Muscle layer of colon (tissue), 2 donors: ENCODE measurements around the gene SGSM1.

ENCODE experiments used
- H3K27ac ChIP-seq: one replicate; pipeline ENCODE4 v1.7.0; 2013; ENCODE audit warnings: low read depth, mild to moderate bottlenecking, low read length, moderate library complexity
- H3K27me3 ChIP-seq, 2 donors: one replicate each; pipeline ENCODE4 v1.7.0; 2013; ENCODE audit warnings: low read length in 2 of 2, mild to moderate bottlenecking in 2 of 2; ENCODE audit not compliant: insufficient read depth in 2 of 2, control insufficient read depth in 1 of 2
- H3K36me3 ChIP-seq: one replicate; pipeline ENCODE4 v1.7.0; 2013; ENCODE audit warnings: mild to moderate bottlenecking, low read length; ENCODE audit not compliant: insufficient read depth
- H3K4me1 ChIP-seq: one replicate; pipeline ENCODE4 v1.7.0; 2013; ENCODE audit warnings: mild to moderate bottlenecking, low read length; ENCODE audit not compliant: insufficient read depth
- H3K4me3 ChIP-seq, 2 donors: one replicate each; pipeline ENCODE4 v1.7.0; 2013; ENCODE audit warnings: low read length in 2 of 2, low read depth in 1 of 2, mild to moderate bottlenecking in 1 of 2, moderate library complexity in 1 of 2
- H3K9ac ChIP-seq: one replicate; pipeline ENCODE4 v1.7.0; 2013; ENCODE audit warnings: low read length
- H3K9me3 ChIP-seq: one replicate; pipeline ENCODE4 v1.7.0; 2013; ENCODE audit warnings: mild to moderate bottlenecking, low read length
- donor health status: abdominal sarcoma.
- donor health status: Adenocarcinoma of cecum.

SGSM1 gene

DNA sequence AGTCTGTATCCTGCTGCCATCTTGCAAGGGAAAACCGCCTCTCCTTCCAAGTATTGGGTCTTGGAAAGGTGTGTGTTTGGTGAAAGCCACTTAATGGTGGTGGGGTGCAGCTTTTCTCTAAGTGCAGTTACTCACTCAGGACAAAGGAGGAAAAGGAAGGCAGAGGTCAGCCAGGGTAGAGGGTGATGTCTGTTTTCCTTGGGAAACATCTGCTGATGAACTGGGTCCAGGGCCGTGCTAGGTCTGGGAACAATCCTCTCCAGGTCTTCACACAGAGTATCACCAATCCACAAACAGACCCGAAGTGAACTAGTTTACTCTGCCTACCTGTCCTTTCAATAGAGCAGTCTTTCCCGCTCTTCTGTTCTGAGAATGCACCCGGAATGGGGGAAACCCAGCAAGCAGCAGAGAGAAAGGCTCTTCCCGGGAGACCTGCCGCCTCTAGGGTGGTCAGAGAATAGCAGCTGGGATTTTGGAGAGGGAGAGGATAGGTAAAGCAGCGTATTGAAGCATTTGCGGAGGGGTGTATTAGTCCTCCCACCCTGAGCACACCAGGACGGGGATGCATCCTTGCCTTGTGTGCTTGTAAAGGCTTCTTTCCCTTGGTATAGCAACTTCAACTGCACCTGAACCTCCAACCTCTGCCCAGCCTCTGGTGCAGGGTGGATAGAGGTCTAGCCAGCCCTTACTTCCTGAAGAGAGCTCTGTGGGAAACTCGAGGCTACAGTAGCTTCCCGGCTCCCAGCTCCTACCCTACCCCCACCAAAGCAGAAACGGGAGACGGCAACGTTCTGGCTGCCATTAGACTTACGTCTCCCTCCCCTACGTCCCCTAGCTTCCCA is 119.8 kb downstream of the SGSM1 start:
- H3K4me3 ChIP-seq: no peak overlapping the region
- H3K36me3 ChIP-seq: no peaks in the 10 kb centered on the region
- no peak overlapping the region for H3K27ac ChIP-seq

DNA sequence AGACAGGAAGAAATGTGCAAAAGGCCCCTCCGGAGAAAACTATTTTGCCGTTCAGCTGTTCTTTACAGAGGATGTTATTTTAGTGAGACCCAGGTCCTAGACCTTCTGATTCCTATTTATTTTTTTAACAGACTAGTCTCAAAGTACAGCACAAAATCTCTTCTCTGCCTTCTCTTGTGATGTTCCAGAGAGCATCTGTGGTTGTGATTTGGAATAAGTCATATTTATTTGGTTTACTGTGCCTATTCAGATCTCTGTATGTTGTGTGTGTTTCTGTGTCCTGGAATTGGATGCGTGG is 120.4 kb downstream of the SGSM1 start:
- H3K27me3 ChIP-seq: no peaks in the 10 kb centered on the region
- no peak overlapping the region for H3K27ac ChIP-seq
- H3K9me3 ChIP-seq: no peaks in the 10 kb centered on the region
- no peak overlapping the region for H3K4me3 ChIP-seq
- H3K9ac ChIP-seq: no peak overlapping the region
- no peaks in the 10 kb centered on the region for H3K36me3 ChIP-seq
- H3K4me1 ChIP-seq: no peaks in the 10 kb centered on the region

More for the DNA sequence above, 119.8 kb downstream of the SGSM1 start:
- Histone ChIP-seq H3K4me1 (no peaks in the 10 kb centered on the region), H3K27me3 (no peaks in the 10 kb centered on the region), H3K9ac (no peak overlapping the region), H3K9me3 (no peaks in the 10 kb centered on the region)

DNA sequence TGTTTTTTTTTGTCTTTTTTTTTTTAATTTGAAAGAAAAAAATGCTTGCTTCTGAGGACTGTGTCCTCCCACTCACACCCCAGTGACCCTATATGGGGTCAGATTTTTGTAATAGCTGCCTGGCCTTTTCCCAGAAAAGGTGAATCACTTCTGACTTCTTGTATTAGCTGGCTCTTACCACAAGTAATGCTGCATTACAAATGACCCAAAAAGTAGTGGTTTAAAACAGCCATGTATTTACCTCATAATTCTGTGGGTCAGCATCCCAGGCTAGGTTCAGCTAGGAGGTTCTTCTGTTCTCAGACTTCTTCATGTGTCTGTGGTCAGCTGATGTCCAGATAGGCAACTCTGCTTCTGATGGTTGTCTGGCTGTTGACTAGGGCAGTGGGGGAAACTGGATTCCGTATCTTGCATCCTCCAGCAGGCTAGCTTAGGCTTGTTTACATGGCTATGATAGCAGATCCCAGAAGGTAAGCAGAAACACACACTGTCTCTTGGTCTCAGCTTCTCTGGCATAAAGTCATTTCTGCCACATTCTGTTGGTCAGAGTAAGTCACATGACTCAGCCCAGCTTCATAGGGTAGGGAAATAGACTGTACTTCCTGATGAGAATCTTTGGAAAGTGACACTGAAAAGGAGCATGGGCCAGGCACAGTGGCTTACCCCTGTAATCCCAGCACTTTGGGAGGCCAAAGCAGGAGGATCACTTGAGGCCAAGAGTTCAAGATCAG is 121.0 kb downstream of the SGSM1 start:
- Histone ChIP-seq H3K4me3 (no peak overlapping the region), H3K9ac (no peak overlapping the region), H3K27me3 (no peaks in the 10 kb centered on the region), H3K9me3 (no peaks in the 10 kb centered on the region), H3K4me1 (no peaks in the 10 kb centered on the region), H3K27ac (no peak overlapping the region), H3K36me3 (no peaks in the 10 kb centered on the region)

DNA sequence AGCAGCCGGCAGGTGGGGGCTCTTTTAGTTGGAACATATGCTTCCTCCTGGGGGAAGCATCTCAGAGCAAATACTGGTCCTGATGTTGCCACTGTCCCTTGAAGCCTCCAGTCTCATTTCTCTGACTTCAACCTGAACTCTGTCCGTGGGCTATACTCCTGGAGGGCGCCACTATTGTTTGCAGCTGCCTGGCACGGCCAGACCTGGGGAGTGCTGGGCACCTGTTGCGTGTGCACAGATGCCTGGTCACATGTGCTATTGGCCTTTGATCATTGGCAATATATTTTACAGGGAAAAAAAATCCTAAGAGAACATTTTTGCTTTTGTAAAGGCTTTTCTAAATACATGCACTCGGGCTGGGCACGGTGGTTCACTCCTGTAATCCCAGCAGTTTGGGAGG is 122.3 kb downstream of the SGSM1 start:
- Histone ChIP-seq H3K9ac (no peak overlapping the region), H3K4me3 (no peak overlapping the region), H3K27ac (no peak overlapping the region), H3K27me3 (no peaks in the 10 kb centered on the region), H3K9me3 (no peaks in the 10 kb centered on the region), H3K4me1 (no peaks in the 10 kb centered on the region), H3K36me3 (no peaks in the 10 kb centered on the region)

DNA sequence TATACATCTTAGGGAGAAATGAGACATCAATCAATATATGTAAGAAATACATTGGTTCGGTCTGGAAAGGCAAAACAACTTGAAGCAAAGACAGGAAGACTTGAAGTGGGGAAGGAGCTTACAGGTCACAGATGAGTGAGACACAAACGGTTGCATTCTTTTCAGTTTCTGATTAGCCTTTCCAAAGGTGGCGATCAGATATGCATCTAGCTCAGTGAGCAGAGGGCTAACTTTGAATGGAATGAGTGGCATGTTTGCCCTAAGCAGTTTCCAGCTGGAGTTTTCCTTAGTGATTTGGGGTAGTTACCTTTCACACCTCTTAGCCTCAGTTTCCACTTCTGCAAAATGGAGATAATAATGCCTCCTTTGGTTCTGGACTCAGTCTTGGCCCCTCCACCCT is 124.7 kb downstream of the SGSM1 start:
- Histone ChIP-seq H3K4me1 (no peaks in the 10 kb centered on the region), H3K27me3 (no peaks in the 10 kb centered on the region), H3K4me3 (no peak overlapping the region), H3K9ac (no peak overlapping the region), H3K27ac (no peak overlapping the region), H3K9me3 (no peaks in the 10 kb centered on the region), H3K36me3 (no peaks in the 10 kb centered on the region)

DNA sequence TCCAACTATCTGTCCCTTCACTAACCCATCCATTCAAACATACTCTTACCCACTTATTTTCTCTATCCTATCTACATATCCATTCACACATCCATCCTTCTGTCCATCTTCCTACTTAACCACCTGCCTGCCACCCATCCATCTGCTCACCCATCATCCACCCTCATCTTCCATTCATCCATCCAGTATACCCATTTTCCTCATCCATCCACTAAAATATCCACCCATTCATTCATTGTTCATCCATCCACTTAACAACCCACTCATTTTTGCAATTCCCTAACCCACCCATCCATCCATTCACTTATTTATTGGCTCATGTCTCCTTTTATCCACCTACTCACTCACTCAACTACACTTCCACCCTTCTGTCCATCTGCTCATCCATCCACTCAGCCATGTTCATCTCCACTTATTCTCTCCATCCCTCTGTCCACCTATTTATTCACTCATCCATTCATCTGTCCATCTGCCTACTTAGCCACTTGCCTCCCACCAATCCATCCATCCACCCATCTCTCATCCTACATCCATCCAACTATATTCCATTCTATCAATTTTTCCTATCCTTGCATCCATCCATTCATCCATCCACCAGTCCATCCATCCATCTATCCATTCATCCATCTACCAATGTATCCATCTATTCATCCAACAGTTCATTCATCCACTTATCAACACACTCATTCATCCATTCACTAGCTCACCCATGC is 129.9 kb downstream of the SGSM1 start:
- H3K4me3 ChIP-seq: no peak overlapping the region
- no peak overlapping the region for H3K27ac ChIP-seq
- H3K36me3 ChIP-seq: no peaks in the 10 kb centered on the region
- no peaks in the 10 kb centered on the region for H3K27me3 ChIP-seq
- H3K9ac ChIP-seq: no peak overlapping the region
- no peaks in the 10 kb centered on the region for H3K9me3 ChIP-seq
- H3K4me1 ChIP-seq: no peaks in the 10 kb centered on the region

DNA sequence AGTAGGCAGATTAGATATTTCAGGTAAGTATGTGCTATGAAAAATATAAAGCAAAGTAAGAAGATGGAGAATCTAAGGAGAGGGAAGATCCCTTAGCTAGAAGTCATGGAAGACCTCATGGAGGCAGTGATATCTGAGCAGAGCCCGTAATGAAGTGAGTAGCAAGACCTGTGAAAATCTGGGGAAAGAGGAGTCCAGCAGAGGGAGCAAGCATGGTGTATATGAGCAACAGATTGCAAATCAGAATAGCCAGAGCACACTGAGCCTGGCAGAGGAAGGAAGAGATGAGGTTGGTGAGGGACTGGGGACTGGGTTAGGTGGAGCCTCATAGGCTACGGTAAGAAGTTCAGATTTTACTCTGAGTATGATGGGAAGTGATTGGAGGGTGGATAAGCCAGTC is 131.1 kb downstream of the SGSM1 start:
- Histone ChIP-seq H3K27ac (no peak overlapping the region), H3K4me1 (no peaks in the 10 kb centered on the region), H3K9me3 (no peaks in the 10 kb centered on the region), H3K4me3 (no peak overlapping the region), H3K36me3 (no peaks in the 10 kb centered on the region), H3K27me3 (no peaks in the 10 kb centered on the region), H3K9ac (no peak overlapping the region)

DNA sequence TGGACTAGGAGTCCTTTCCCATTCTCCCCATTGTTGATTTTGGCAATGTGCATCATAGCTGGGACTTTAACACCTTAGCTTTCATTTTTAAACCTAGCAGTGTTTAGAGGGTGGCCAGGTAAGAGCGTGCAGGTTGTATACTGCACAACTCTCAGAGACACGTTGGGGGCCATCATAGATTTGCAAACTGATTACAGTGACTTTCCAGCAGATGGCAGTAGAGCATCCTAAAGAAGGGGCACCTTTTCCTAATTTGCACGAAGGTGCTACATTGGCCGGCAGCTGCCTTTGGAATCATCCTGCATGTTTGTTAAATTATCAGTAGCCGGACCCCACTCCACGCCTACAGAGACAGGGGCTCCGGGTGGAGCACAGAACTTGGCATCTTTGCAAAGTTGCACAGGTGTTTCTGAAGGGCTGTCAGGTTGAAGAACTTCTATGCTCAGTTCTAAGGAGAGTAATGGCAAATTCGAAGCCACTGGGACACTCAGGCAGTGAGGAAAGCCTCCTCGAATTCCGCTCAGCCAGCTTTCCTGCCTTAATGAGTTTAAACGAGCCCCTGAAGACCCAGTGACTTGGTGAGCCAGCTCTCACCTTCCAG is 132.8 kb downstream of the SGSM1 start:
- Histone ChIP-seq H3K9ac (no peak overlapping the region), H3K27ac (no peak overlapping the region), H3K9me3 (no peaks in the 10 kb centered on the region), H3K4me3 (no peak overlapping the region), H3K36me3 (no peaks in the 10 kb centered on the region), H3K4me1 (no peaks in the 10 kb centered on the region), H3K27me3 (no peaks in the 10 kb centered on the region)

DNA sequence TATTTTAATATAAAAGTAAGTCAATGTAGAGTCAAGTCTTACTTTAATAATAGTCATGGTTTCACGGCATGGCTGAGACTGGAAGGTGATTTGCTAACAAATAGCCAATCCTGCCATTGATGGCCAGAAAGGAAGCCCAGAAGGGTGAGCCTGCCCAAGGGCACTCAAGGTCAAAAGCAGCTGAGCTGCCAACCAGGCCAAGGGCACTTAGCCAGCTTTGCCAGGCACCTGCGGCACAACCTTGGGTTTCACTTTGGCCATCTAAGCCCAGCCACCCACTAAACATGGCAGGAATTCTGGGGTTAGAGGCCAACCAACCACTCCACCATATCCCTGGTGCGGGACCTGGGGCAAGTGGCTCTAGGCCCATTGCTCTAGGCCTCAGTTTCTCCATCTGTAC is 136.3 kb downstream of the SGSM1 start:
- H3K27ac ChIP-seq: no peak overlapping the region
- no peak overlapping the region for H3K9ac ChIP-seq
- no peaks in the 10 kb centered on the region for H3K27me3 ChIP-seq
- H3K4me3 ChIP-seq: no peak overlapping the region
- no peaks in the 10 kb centered on the region for H3K4me1 ChIP-seq
- H3K36me3 ChIP-seq: no peaks in the 10 kb centered on the region
- H3K9me3 ChIP-seq: no peaks in the 10 kb centered on the region

DNA sequence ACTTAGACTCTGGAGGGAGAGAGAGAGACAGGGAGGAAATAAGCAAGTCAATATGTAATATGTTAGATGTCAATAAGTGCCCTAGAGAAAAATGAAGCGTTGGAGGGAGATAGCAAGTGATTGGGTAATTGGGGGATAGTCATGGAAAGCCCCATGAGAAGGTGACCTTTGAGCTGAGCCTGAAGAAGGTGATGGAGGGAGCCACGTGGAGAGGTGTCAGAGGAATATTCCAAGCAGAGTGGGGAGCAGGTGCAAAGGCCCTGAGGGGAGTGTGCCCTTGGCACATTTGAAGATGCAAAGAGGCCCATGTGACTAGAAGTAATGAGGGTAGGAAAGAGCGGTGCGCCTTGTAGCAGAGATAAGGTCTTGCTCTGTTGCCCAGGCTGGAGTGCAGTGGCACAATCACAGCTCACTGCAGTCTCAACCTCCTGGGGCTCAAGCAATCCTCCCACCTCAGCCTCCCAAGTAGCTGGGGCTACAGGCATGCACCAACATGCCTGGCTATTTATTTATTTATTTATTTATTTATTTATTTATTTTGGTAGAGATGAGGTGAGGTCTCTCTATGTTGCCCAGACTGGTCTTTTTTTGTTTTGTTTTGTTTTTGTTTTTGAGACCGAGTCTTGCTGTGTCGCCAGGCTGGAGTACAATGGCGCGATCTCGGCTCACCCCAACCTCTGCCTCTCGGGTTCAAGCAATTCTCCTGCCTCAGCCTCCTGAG is 138.4 kb downstream of the SGSM1 start:
- Histone ChIP-seq H3K9ac (no peak overlapping the region), H3K36me3 (no peaks in the 10 kb centered on the region), H3K9me3 (no peaks in the 10 kb centered on the region), H3K27ac (no peak overlapping the region), H3K4me3 (no peak overlapping the region), H3K27me3 (peaks cover 6 to 9% of the 10 kb centered on the region in 2 donors), H3K4me1 (no peaks in the 10 kb centered on the region)

DNA sequence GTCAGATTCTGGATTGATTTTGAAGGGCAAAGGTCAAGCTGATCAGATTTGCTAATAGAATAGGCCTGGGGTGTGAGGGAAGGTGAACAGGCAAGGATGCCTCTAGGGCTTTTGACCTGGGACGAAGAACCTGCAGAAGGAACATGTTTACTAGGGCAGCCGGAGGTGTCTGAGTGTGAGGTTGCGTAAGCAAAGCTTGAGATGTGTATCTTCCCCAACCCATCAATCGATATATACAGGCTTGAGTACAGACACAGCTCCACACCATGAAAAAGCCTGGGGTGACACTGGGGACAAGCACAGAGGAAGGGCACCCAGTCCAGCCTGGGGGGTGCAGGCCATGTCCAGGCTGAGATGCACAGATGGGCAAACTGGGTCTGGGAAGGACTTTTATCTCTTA is 139.4 kb downstream of the SGSM1 start:
- Histone ChIP-seq H3K9ac (no peak overlapping the region), H3K27me3 (peaks cover 6 to 9% of the 10 kb centered on the region in 2 donors), H3K4me3 (no peak overlapping the region), H3K27ac (no peak overlapping the region), H3K36me3 (no peaks in the 10 kb centered on the region), H3K4me1 (no peaks in the 10 kb centered on the region), H3K9me3 (no peaks in the 10 kb centered on the region)
